GM12878 (cell line): ENCODE results near the gene FGD4. TPM values are rescaled to one million over a fixed set of nuclear protein-coding genes. Genes with fewer than 3 reads are reported as not detected.

Source experiments
- ATAC-seq: fragments of 200-7000 bp; cut with Tn5 transposase; 3 replicates; pipeline ENCODE4 v1.9.1; 2020; ENCODE audit warnings: mild to moderate bottlenecking, moderate library complexity
- BruUV-seq: library from RNA; stranded (reverse); fragments of 400-500 nt; replicated peaks from 2 replicates; lab custom pipeline; 2021; lab: Mats Ljungman, UMichigan
- CTCF ChIA-PET: fragments of 300-600 bp; sonication (Branson Sonifier 250); formaldehyde crosslinking; extraction: SDS; loops from one replicate; lab custom pipeline; 2021; ENCODE audit warnings: inconsistent platforms; lab: Yijun Ruan, JAX
- POLR2A ChIA-PET: fragments of 350-600 bp; formaldehyde crosslinking; extraction: SDS; loops from one replicate; lab custom pipeline; 2021; ENCODE audit warnings: inconsistent platforms; lab: Charles Lee
- RAD21 ChIA-PET: fragments of 300-600 bp; sonication (Branson Sonifier 250); formaldehyde crosslinking; loops from one replicate; lab custom pipeline; 2023; ENCODE audit warnings: antibody characterized with exemption; ENCODE audit not compliant: unreplicated experiment; lab: Charles Lee
- SMC1A ChIA-PET: fragments of 300-600 bp; sonication (Branson Sonifier 250); formaldehyde crosslinking; loops from one replicate; lab custom pipeline; 2023; ENCODE audit not compliant: unreplicated experiment, uncharacterized antibody; lab: Charles Lee
- DNase-seq: peaks from one replicate; pipeline ENCODE4 v3.0.0-alpha.2; 2011; ENCODE audit warnings: low read depth, low spot score
- FAIRE-seq: peaks from 3 replicates; lab custom pipeline; 2011; peaks lifted over from hg19 to GRCh38; lab: Jason Lieb, UNC
- H2AFZ ChIP-seq: 2 replicates; pipeline ENCODE4 v1.6.0; 2011; ENCODE audit warnings: low read depth, low read length, control low read depth; ENCODE audit not compliant: control insufficient read depth
- H3K27ac ChIP-seq: 2 replicates; pipeline ENCODE4 v1.5.1; 2011; ENCODE audit warnings: control low read depth; ENCODE audit not compliant: control insufficient read depth, insufficient read depth
- H3K27me3 ChIP-seq, 2 experiments: replicated peaks in 1 of 2; 2 replicates each; pipeline versions ENCODE4 v1.6.0 to v1.6.1; 2011; ENCODE audit warnings: low read length in 1 of 2; ENCODE audit not compliant: control insufficient read depth in 2 of 2, insufficient read depth in 2 of 2
- H3K36me3 ChIP-seq, 2 experiments: 2 replicates each; pipeline ENCODE4 v1.5.1; 2011; ENCODE audit warnings: low read length in 1 of 2; ENCODE audit not compliant: control insufficient read depth in 2 of 2, insufficient read depth in 2 of 2
- H3K4me1 ChIP-seq: 2 replicates; pipeline ENCODE4 v1.6.1; 2011; ENCODE audit warnings: mild to moderate bottlenecking, low read length, moderate library complexity, mixed read lengths; ENCODE audit not compliant: control insufficient read depth, insufficient read depth
- H3K4me2 ChIP-seq: 2 replicates; pipeline ENCODE4 v1.6.0; 2011; ENCODE audit warnings: control low read depth; ENCODE audit not compliant: control insufficient read depth, insufficient read depth
- H3K4me3 ChIP-seq: fragments of 200-600 bp; sonication (generic); 2 replicates; pipeline ENCODE4 v1.5.1; 2016
- H3K79me2 ChIP-seq: 2 replicates; pipeline ENCODE4 v1.6.0; 2011; ENCODE audit warnings: low read length; ENCODE audit not compliant: control insufficient read depth, insufficient read depth
- H3K9ac ChIP-seq: 2 replicates; pipeline ENCODE4 v1.8.0; 2011; ENCODE audit warnings: low read length, control low read depth, mixed read lengths; ENCODE audit not compliant: control insufficient read depth, insufficient read depth
- H3K9me3 ChIP-seq: replicated peaks from 3 replicates; pipeline ENCODE4 v1.5.1; 2011; ENCODE audit warnings: mild to moderate bottlenecking, low read length; ENCODE audit not compliant: control insufficient read depth, insufficient read depth
- H4K20me1 ChIP-seq: 2 replicates; pipeline ENCODE4 v1.6.0; 2011; ENCODE audit not compliant: control insufficient read depth, insufficient read depth
- RAD21 ChIP-seq: IDR thresholded peaks from 2 replicates; pipeline ENCODE4 v1.6.1; 2011; ENCODE audit warnings: mild to moderate bottlenecking, low read depth, low read length, moderate library complexity; ENCODE audit not compliant: insufficient read depth
- SMAD5 ChIP-seq: IDR thresholded peaks from 2 replicates; pipeline ENCODE4 v1.6.1; 2016; ENCODE audit warnings: antibody characterized with exemption, low read depth
- SMC3 ChIP-seq: IDR thresholded peaks from 2 replicates; pipeline ENCODE4 v1.6.1; 2011; ENCODE audit warnings: low read length, improper control_type of control experiment, borderline replicate concordance
- TCF3 ChIP-seq: IDR thresholded peaks from 2 replicates; pipeline ENCODE4 v1.6.1; 2012; ENCODE audit warnings: low read depth, mild to moderate bottlenecking, low read length, borderline replicate concordance; ENCODE audit not compliant: insufficient read depth
- WRNIP1 ChIP-seq: IDR thresholded peaks from 2 replicates; pipeline ENCODE4 v1.6.1; 2011; ENCODE audit warnings: low read depth, low read length, improper control_type of control experiment, borderline replicate concordance
- ZZZ3 ChIP-seq: IDR thresholded peaks from 2 replicates; pipeline ENCODE4 v1.6.1; 2011; ENCODE audit warnings: low read depth; ENCODE audit not compliant: control insufficient read depth, insufficient read length
- WGBS: methylation state at CpG from one replicate; pipeline ENCODE4 v1.1.6; 2016; ENCODE audit warnings: low lambda C conversion rate; ENCODE audit not compliant: insufficient replicate concordance, insufficient coverage; ENCODE audit errors: missing lambda C conversion rate; 5-methylcytosine and 5-hydroxymethylcytosine counted together
- in situ Hi-C: fragments of 300-500 bp; cut with MboI; formaldehyde crosslinking; loops from 9 replicates; pipeline ENCODE4 v1.14.3; 2018; ENCODE audit warnings: mixed read lengths
- intact Hi-C: fragments of 100-400 bp; cut with micrococcal nuclease; formaldehyde crosslinking; loops from one replicate; pipeline ENCODE4 v1.14.2; 2022; ENCODE audit not compliant: unreplicated experiment
- polyA plus RNA-seq, 11 experiments: library from polyadenylated mRNA; depleted of rRNA in 4 of 11; unstranded in 6 of 11; stranded (reverse) in 5 of 11; fragments of >200 nt; fragmentation: Nextera tagmentation in 4 of 11; fragmentation: Illumina TruSeq in 1 of 11; extraction: Ambion mirVana in 4 of 11; extraction: Trizol in 1 of 11; gene quantifications; 1 replicate in 1 of 11; 2 replicates in 10 of 11; pipeline versions ENCODE4 v1.2.1 to v1.2.3, GENCODE V29; 2011 to 2016; ENCODE audit warnings: inconsistent platforms in 2 of 11, missing spikeins in 2 of 11, low read depth in 1 of 11
- total RNA-seq, 4 experiments: library from RNA; depleted of rRNA in 3 of 4; stranded (reverse); fragments of >200 nt in 3 of 4; fragmentation: Illumina TruSeq in 1 of 4; extraction: Trizol in 1 of 4; gene quantifications; 2 replicates each; pipeline versions ENCODE4 v1.2.1 to v1.2.3, GENCODE V29; 2013 to 2021
- TF ChIP-seq, protein P1 (sequence below): fragments of 450-650 bp; IDR thresholded peaks from 2 replicates; pipeline ENCODE4 v1.6.1; 2017; ENCODE audit warnings: mild to moderate bottlenecking
- TF ChIP-seq, protein P2 (sequence below): fragments of 450-650 bp; IDR thresholded peaks from 2 replicates; pipeline ENCODE4 v1.6.1; 2017; ENCODE audit warnings: mild to moderate bottlenecking, low read depth, inconsistent platforms; ENCODE audit not compliant: poor library complexity, severe bottlenecking
- TF ChIP-seq, protein P3 (sequence below): fragments of 450-650 bp; IDR thresholded peaks from 2 replicates; pipeline ENCODE4 v1.6.1; 2017; ENCODE audit warnings: mild to moderate bottlenecking, moderate library complexity
- TF ChIP-seq, protein P4 (sequence below): fragments of 450-650 bp; IDR thresholded peaks from 2 replicates; pipeline ENCODE4 v1.6.1; 2017; ENCODE audit warnings: mild to moderate bottlenecking, moderate library complexity

The FGD4 gene
- total and polyA plus RNA-seq, 10 of the 15 experiments (the other 5 are each of a cell fraction or from before 2014, with no cell fraction given), result 0.01 to 0.18 (median 0.08) TPM; not detected in 3

DNA sequence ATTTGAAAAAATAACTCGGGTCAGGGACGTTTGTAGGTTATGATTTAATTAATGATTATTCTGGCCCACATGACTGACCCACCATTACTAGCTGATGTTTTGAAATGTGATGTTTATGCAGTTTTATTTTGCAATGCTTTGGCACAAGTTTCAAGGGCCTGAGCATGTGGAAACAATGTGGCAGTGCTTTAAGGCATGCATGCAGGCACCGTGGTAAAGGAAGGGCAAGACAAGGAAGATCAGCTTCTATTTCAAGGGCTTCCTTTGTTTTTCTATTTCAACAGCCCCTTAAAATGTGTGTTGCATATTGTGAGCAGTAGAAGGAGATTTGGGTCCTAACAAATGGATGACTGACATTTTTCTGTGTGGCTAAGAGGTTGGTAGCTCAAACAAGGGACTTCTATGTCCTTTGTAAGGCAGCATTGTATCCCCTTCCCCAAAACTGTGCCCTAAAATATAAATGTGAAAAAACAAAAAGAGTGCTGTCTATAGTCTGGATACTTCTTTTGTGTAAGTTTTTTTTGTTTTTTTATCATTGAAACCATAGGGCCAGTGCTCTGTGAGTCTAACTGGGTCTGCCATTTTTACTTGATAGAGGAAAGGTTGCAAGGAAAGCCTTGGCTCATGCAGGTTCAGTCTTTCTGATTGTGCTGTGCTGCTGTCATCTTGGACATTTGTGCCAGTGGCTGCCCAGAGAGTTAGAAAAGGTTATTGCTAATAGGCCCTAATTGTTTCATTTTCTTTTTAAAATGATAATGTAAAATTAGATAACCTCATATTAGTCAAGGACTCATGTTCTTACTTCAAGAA is 103.5 kb downstream of the FGD4 start:
- Histone ChIP-seq H3K4me2 (no peak overlapping the region), H3K4me3 (no peak overlapping the region), H3K9ac (no peak overlapping the region), H3K4me1 (no peaks in the 10 kb centered on the region), H4K20me1 (no peaks in the 10 kb centered on the region), H3K27me3 (no peaks in the 10 kb centered on the region; a peak in 1 of 4 replicates), H2AFZ (no peak overlapping the region), H3K9me3 (no peaks in the 10 kb centered on the region), H3K36me3 (no peaks in the 10 kb centered on the region), H3K79me2 (no peaks in the 10 kb centered on the region), H3K27ac (no peak overlapping the region)
- ATAC-seq (no peak), DNase-seq (no peak), FAIRE-seq (no peak)
- ChIA-PET POLR2A (interaction anchor here (0.6 kb wide), 1 partner anchor 16 kb away, joined by 3 read pairs; no protein-coding TSS in a partner anchor), RAD21 (no interaction called here), CTCF (no interaction called here), SMC1A (no interaction called here)
- in situ Hi-C loops (no loop called here), intact Hi-C loops (no loop called here)
- BruUV-seq, result no TSS peak
- WGBS, result 11% methylated on average over 3 of the region's 3 CpGs
- TF ChIP-seq, protein P1, sequence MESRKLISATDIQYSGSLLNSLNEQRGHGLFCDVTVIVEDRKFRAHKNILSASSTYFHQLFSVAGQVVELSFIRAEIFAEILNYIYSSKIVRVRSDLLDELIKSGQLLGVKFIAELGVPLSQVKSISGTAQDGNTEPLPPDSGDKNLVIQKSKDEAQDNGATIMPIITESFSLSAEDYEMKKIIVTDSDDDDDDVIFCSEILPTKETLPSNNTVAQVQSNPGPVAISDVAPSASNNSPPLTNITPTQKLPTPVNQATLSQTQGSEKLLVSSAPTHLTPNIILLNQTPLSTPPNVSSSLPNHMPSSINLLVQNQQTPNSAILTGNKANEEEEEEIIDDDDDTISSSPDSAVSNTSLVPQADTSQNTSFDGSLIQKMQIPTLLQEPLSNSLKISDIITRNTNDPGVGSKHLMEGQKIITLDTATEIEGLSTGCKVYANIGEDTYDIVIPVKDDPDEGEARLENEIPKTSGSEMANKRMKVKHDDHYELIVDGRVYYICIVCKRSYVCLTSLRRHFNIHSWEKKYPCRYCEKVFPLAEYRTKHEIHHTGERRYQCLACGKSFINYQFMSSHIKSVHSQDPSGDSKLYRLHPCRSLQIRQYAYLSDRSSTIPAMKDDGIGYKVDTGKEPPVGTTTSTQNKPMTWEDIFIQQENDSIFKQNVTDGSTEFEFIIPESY, result no peak
- TF ChIP-seq SMAD5 (no peak), WRNIP1 (no peak), TCF3 (no peak), SMC3 (no peak), RAD21 (no peak), ZZZ3 (no peak)
- TF ChIP-seq, protein P2, sequence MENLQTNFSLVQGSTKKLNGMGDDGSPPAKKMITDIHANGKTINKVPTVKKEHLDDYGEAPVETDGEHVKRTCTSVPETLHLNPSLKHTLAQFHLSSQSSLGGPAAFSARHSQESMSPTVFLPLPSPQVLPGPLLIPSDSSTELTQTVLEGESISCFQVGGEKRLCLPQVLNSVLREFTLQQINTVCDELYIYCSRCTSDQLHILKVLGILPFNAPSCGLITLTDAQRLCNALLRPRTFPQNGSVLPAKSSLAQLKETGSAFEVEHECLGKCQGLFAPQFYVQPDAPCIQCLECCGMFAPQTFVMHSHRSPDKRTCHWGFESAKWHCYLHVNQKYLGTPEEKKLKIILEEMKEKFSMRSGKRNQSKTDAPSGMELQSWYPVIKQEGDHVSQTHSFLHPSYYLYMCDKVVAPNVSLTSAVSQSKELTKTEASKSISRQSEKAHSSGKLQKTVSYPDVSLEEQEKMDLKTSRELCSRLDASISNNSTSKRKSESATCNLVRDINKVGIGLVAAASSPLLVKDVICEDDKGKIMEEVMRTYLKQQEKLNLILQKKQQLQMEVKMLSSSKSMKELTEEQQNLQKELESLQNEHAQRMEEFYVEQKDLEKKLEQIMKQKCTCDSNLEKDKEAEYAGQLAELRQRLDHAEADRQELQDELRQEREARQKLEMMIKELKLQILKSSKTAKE, result no peak
- TF ChIP-seq, protein P3, sequence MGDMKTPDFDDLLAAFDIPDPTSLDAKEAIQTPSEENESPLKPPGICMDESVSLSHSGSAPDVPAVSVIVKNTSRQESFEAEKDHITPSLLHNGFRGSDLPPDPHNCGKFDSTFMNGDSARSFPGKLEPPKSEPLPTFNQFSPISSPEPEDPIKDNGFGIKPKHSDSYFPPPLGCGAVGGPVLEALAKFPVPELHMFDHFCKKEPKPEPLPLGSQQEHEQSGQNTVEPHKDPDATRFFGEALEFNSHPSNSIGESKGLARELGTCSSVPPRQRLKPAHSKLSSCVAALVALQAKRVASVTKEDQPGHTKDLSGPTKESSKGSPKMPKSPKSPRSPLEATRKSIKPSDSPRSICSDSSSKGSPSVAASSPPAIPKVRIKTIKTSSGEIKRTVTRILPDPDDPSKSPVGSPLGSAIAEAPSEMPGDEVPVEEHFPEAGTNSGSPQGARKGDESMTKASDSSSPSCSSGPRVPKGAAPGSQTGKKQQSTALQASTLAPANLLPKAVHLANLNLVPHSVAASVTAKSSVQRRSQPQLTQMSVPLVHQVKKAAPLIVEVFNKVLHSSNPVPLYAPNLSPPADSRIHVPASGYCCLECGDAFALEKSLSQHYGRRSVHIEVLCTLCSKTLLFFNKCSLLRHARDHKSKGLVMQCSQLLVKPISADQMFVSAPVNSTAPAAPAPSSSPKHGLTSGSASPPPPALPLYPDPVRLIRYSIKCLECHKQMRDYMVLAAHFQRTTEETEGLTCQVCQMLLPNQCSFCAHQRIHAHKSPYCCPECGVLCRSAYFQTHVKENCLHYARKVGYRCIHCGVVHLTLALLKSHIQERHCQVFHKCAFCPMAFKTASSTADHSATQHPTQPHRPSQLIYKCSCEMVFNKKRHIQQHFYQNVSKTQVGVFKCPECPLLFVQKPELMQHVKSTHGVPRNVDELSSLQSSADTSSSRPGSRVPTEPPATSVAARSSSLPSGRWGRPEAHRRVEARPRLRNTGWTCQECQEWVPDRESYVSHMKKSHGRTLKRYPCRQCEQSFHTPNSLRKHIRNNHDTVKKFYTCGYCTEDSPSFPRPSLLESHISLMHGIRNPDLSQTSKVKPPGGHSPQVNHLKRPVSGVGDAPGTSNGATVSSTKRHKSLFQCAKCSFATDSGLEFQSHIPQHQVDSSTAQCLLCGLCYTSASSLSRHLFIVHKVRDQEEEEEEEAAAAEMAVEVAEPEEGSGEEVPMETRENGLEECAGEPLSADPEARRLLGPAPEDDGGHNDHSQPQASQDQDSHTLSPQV, result no peak
- TF ChIP-seq, protein P4, sequence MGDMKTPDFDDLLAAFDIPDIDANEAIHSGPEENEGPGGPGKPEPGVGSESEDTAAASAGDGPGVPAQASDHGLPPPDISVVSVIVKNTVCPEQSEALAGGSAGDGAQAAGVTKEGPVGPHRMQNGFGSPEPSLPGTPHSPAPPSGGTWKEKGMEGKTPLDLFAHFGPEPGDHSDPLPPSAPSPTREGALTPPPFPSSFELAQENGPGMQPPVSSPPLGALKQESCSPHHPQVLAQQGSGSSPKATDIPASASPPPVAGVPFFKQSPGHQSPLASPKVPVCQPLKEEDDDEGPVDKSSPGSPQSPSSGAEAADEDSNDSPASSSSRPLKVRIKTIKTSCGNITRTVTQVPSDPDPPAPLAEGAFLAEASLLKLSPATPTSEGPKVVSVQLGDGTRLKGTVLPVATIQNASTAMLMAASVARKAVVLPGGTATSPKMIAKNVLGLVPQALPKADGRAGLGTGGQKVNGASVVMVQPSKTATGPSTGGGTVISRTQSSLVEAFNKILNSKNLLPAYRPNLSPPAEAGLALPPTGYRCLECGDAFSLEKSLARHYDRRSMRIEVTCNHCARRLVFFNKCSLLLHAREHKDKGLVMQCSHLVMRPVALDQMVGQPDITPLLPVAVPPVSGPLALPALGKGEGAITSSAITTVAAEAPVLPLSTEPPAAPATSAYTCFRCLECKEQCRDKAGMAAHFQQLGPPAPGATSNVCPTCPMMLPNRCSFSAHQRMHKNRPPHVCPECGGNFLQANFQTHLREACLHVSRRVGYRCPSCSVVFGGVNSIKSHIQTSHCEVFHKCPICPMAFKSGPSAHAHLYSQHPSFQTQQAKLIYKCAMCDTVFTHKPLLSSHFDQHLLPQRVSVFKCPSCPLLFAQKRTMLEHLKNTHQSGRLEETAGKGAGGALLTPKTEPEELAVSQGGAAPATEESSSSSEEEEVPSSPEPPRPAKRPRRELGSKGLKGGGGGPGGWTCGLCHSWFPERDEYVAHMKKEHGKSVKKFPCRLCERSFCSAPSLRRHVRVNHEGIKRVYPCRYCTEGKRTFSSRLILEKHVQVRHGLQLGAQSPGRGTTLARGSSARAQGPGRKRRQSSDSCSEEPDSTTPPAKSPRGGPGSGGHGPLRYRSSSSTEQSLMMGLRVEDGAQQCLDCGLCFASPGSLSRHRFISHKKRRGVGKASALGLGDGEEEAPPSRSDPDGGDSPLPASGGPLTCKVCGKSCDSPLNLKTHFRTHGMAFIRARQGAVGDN, result no peak
